HG03175 (cell line): ENCODE data around the gene TTC24.
"Not testable (repeated sequence)": the region's sequence is repeated elsewhere in the genome, so short reads cannot be mapped to it uniquely, and the experiment has no call there.

Experiments used
- ATAC-seq: cut with Tn5 transposase; IDR thresholded peaks from one replicate; pipeline ENCODE4 v1.9.1; 2021; ENCODE audit warnings: mild to moderate bottlenecking, moderate library complexity; ENCODE audit not compliant: unreplicated experiment

TTC24 gene

GRCh38 chr1:156579472-156579871, at the start of gene TTC24:
TTC24 (plus strand) TSS chr1:156579723; CDS start chr1:156581365, 1,642 bp downstream.
- no peak for ATAC-seq

DNA sequence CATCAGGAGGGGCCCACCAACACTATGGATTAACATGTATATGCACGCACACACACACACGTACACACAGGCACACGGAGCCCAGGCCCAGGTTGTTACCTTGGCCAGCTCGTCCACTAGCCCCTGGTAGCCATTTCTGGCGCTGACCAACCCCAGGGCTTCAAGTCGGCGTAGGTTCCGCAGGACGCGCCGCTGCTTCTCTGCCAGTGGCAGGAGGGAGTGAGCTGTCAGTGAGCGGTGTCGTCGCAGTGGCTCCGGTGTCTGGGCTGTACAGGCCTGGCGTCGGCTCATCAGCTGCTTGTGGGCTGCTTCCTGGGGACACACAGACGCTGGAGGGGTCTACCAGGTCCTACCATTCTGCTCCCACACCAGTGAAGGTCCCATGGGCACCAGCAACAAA, 49.5 kb upstream of the TTC24 start:
- ATAC-seq, result no peak

- ATAC-seq, result no peak
These were observed 47.1 kb upstream of the TTC24 start for GRCh38 chr1:156532374-156532773.

GRCh38 chr1:156533568-156534220, 45.8 kb upstream of the TTC24 start:
- ATAC-seq, result no peak

GRCh38 chr1:156534424-156535060, 45.0 kb upstream of the TTC24 start:
- no peak for ATAC-seq

GRCh38 chr1:156537027-156537426, 42.5 kb upstream of the TTC24 start:
- no peak for ATAC-seq

DNA sequence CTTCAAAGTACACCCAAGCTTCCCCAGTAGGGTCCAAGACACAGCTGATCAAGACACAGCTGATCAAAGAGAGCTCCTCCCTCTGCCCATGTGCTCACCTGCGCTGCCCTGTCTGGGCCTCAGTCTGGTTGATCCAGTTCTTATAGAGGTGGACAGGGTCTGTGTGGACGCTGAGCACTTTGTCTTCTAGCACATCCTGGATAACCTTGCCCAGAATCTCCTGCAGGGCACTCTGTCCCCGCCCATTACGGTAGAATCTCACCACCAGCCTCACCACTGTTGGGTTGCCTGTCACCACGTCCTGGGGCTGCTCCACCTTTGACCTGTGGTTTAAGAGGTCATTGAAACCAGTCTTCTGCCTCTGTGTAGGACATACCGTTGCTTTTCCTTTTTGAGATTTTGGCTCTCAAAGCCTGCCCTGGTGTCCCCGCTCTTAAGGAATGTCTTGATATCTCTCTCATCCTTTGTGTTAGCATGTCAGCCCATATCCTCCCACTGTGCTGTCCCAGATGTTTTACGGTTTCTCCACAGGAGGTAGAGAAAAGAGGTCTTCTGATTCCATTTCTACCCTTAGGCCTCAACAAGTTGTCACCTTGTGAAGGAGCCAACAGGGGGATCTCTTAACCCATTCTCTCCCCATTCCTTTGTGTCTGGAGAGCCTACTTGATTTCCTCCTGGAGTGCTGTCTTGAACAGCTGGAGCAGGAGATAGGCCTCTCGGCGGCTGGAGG, 40.6 kb upstream of the TTC24 start:
- no peak for ATAC-seq

GRCh38 chr1:156539818-156540355, 39.6 kb upstream of the TTC24 start:
- no peak for ATAC-seq

GRCh38 chr1:156540955-156541354, 38.6 kb upstream of the TTC24 start:
- no peak for ATAC-seq

- ATAC-seq, result no peak
These were observed 36.5 kb upstream of the TTC24 start for GRCh38 chr1:156543066-156543465.

GRCh38 chr1:156544592-156545102, 34.9 kb upstream of the TTC24 start:
- ATAC-seq, result no peak

DNA sequence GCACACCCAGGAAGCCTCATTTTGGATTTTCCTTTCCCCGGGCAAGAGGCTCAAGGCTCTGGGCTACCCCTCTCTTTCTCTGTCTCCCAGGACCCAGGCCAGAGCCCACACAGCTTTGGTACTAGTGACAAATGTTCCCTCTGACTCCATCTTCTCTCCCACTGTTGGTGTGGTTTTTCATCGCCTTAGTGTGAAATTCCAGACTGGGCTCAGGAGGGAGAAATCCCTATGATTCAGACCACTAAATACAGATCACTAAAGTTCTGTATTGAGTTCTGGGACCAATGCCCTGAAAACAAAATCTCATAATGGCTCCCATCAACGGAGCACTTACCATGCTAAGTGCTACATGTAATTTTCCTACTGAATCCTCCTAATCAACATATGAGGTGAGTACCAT, 33.3 kb upstream of the TTC24 start:
- ATAC-seq, result no peak

- no peak for ATAC-seq
These were observed 32.1 kb upstream of the TTC24 start for GRCh38 chr1:156547434-156547833.

GRCh38 chr1:156547982-156548381, 31.5 kb upstream of the TTC24 start:
- ATAC-seq, result no peak

DNA sequence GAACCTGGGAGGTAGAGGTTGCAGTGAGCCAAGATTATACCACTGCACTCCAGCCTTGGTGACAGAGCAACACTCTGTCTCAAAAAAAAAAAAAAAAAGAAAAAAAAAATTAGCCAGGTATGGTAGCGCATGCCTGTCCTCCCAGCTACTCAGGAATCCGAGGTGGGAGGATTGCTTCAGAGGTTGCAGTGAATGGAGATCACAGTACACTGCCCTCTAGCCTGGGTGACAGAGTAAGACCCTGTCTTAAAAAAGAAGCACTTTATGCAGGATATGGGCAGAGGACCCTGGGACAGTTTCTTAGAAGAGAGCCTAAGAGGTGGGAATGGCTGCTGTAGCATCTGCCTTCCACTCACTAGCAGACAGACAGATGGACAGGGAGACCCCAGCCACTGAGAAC, 30.1 kb upstream of the TTC24 start:
- no peak for ATAC-seq

GRCh38 chr1:156549831-156550230, 29.7 kb upstream of the TTC24 start:
- ATAC-seq, result no peak

GRCh38 chr1:156550346-156550745, 29.2 kb upstream of the TTC24 start:
- no peak for ATAC-seq

DNA sequence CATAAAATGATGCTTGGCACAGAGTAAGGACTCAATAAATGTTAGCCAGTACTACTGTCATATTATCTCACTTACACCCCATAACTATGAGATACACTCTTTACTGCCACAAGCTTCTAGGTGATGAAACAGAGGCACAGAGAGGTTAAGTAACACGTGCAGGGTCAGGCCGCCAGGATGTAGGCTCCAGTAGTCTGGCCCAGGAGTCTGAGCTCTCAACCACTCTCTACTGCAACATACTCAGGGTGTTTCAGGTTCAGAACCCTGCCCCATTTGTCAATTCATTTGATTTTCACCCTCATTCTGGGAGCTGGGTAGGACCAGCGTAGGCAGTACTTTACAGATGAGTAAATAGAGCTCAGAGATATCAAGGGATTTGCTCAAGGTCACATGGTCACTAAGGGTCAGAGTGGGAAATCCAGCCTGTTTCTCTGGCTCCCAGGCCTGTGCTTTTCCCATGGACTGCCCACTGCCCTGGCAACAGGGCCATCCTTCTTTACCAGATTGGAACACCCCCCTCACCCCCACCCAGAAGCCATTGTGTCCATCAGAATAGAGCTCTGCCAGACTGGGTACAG, 28.4 kb upstream of the TTC24 start:
- no peak for ATAC-seq

DNA sequence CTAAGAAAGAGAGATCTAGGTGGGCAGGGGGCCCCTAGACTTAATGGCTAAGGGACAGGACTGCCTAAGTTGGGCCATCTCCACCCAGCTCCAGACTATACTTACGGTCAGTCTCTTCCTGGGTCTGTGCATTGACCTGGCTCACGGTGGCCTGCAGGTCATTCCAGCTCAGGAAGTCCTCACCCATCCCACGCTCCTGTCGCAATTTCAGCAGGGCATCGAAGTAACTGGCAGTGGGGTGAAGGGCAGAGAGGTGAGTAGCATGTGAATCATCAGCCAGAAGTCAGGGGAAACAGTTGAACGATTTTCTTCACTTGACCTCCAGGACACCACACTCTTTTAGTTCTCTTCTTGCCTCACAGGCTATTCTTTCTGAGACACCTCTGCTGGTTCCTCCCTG, 27.7 kb upstream of the TTC24 start:
- ATAC-seq, result no peak

DNA sequence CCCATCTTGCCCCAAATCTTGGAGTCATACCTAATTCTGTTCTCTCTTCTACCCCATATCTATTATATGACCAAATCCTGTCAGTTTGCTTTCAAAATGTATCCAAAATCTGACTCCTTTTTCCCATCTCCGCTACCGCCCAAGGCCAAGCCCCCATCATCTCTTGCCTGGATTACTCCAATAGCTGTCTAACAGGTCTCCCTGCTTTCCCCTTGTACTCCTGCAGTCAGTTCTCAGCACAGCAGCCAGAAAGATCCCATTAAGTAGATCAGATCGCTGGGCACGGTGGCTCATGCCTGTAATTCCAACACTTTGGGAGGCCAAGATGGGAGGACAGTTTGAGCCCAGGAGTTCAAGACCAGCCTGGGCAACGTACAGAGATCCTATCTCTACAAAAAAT, 27.0 kb upstream of the TTC24 start:
- no peak for ATAC-seq

GRCh38 chr1:156552937-156553336, 26.6 kb upstream of the TTC24 start:
- ATAC-seq, result not testable (repeated sequence)
